ENCODE measurements around the gene TERT.

TERT gene

DNA sequence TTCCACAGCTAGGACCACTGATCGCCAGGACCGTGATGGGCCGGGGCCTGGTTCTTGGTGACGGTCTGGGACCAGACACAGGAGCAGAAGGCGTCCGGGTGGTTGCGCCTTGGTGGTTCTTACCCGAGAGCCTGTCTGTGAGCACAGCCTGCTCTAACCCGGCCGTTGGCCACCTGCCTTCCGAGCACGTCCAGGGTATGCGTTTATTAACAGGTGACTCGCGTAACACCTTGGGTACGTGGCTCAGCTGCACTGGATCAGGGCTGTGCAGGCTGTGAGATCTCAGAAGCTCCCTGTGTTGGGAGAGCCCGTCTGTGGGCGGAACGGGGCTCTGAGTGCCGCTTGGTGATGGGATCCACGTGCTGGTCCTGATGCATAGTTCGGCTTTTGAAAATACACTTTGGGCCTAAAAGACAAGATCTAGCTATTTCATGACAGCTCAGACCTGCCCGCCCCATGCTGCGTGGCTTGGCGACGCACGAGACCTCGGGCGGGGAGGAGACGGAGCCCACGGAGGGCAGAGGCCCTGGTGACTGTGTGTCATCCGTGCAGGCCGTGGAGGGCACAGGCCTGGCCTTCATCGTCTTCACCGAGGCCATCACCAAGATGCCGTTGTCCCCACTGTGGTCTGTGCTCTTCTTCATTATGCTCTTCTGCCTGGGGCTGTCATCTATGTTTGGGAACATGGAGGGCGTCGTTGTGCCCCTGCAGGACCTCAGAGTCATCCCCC, 76.4 kb downstream of the TERT start:
- TF ChIP-seq, protein P1, sequence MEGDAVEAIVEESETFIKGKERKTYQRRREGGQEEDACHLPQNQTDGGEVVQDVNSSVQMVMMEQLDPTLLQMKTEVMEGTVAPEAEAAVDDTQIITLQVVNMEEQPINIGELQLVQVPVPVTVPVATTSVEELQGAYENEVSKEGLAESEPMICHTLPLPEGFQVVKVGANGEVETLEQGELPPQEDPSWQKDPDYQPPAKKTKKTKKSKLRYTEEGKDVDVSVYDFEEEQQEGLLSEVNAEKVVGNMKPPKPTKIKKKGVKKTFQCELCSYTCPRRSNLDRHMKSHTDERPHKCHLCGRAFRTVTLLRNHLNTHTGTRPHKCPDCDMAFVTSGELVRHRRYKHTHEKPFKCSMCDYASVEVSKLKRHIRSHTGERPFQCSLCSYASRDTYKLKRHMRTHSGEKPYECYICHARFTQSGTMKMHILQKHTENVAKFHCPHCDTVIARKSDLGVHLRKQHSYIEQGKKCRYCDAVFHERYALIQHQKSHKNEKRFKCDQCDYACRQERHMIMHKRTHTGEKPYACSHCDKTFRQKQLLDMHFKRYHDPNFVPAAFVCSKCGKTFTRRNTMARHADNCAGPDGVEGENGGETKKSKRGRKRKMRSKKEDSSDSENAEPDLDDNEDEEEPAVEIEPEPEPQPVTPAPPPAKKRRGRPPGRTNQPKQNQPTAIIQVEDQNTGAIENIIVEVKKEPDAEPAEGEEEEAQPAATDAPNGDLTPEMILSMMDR (IDR thresholded peaks at IDR 0.05; ENCODE audit: insufficient read depth, low read depth, low read length, missing control alignments), result no peak
- no peak for DNase-seq (ENCODE audit: low read depth)
- H3K4me3 ChIP-seq (ENCODE audit: low read length), result no peak overlapping the region

DNA sequence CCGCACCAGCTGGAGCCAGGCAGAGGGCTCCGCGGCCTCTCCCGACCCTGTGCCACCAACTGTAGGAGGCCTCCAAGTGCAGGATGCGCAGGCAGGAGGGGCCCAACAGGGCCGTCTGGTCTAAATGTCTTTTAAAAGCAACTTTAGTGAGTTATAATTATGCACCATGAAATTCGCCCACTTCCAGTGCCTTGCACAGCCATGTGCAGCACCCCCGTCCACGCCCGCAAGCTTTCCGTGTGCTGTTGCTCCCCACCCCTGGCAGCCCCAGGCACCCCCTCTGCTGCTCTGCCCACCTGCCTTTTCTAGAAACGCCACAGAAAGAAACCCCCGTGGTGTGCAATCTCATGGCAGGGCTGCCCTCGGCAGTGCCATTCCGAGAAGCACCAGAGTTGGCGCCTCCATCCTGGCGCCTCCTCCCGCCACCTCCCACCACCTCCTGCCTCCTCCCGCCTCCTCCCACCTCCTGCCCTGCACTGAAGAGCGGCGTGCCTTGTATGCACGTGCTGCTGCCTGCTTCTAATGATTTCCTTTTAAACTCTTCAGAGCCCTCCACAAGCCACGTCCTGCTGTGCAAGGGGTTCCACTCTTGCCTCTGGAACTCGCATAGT, 77.2 kb downstream of the TERT start:
- TF ChIP-seq, protein P1 (IDR thresholded peaks at IDR 0.05; ENCODE audit: insufficient read depth, low read depth, low read length, missing control alignments), result no peak
- H3K4me3 ChIP-seq (ENCODE audit: low read length), result no peak overlapping the region

DNA sequence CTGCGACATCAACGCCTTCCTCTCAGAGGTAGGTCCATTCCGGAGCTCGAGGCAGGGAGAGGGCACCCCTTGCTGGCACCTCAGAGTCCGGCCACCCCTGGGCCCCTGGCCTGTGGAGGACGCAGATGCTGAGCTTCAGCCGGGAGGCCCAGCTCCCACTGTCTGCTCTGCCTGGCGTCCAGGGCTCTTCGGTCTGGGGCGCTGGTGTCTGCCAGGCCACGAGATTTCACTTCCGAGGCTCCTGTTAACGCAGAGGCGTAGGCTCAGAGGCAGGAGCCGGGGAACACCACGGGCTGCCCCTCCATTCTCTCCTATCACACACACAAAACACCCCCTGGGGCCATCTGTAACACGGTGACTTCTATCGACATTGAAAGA, 78.0 kb downstream of the TERT start:
- DNase-seq (ENCODE audit: low read depth), result no peak
- H3K4me3 ChIP-seq (ENCODE audit: low read length), result no peak overlapping the region
- TF ChIP-seq, protein P1 (IDR thresholded peaks at IDR 0.05; ENCODE audit: insufficient read depth, low read depth, low read length, missing control alignments), result no peak

More for the DNA sequence above, 77.2 kb downstream of the TERT start:
- DNase-seq (ENCODE audit: low read depth), result no peak

DNA sequence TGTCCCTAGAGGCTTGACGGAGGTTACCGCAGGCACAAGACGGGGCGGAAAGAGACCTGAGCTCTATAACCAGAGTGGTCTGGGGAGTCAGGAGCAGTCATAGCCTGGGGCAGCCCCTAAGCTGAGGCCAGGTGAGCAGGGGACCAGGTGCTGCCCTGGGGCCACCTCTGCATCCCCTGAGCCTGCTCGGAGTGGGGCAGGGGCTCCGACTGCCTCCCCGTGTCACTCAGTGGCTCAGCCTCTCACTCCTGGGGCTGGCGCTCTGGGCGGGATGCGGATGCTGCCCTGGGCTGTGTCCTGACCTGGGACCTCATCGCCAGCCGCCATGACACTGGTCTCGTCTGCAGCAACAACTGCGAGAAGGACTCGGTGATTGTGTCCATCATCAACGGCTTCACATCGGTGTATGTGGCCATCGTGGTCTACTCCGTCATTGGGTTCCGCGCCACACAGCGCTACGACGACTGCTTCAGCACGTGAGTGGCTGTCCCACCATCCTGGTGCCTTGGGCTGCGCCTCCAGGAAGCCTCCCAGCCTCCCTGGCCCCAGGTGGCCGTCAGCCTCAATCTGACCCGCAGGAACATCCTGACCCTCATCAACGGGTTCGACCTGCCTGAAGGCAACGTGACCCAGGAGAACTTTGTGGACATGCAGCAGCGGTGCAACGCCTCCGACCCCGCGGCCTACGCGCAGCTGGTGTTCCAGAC, 78.5 kb downstream of the TERT start:
- no peak for DNase-seq (ENCODE audit: low read depth)
- TF ChIP-seq, protein P1 (IDR thresholded peaks at IDR 0.05; ENCODE audit: insufficient read depth, low read depth, low read length, missing control alignments), result no peak
- no peak overlapping the region for H3K4me3 ChIP-seq (ENCODE audit: low read length)

DNA sequence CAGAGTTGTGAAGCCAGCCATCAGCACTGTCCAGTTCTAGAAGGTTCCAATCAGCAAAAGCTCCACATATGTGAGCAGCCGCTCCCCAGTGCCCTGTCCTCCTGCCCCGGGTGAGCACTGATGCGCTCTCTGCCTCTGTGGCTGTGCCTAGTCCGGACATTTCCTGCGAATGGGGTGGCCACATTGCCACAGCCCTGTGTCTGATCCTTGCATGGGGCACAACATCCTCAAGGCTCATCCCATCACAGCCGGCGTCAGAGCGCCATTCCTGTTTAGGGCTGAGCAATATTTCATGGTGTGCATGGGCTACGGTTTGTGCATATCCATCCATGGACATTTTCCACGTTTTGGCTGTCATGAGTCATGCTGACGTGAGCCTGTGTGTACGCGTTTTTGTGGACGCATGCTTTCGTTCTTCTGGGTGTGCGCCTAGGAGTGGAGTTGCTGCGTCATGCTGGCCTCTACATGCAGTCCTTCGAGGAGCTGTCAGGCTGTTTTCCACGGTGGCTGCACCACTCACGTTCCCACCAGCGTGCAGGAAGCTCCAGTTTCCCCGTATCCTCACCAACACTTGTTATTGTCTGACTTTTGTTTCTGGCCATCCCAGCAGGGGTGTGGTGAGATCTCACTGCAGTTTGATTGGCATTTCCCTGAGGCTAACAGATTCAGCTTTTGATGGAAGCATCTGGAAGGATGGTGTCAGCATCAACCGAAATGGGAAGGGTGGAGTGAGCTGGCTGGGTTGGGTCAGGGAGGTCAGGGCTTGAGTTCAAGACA, 79.4 kb downstream of the TERT start:
- TF ChIP-seq, protein P1 (IDR thresholded peaks at IDR 0.05; ENCODE audit: insufficient read depth, low read depth, low read length, missing control alignments), result no peak
- DNase-seq (ENCODE audit: low read depth), result no peak
- H3K4me3 ChIP-seq (ENCODE audit: low read length), result no peak overlapping the region

DNA sequence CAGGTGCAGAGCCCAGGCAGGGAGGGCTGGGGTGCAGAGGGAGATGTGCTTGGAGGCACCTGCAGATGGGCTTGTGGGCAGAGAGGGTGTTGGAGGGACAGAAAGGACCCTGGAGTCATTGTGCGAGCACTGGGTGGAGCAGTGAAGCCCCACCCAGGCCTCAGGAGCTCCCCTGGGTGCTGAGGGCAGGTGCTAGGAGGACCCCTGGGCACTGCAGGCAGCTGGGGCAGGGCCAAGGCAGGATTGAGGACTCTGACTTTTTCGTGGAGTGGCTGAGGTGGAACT, 80.0 kb downstream of the TERT start:
- TF ChIP-seq, protein P1 (IDR thresholded peaks at IDR 0.05; ENCODE audit: insufficient read depth, low read depth, low read length, missing control alignments), result no peak
- no peak for DNase-seq (ENCODE audit: low read depth)
- H3K4me3 ChIP-seq (ENCODE audit: low read length), result no peak overlapping the region
